Body of pancreas (tissue), 4 donors: ENCODE measurements around the gene IGSF9. TPM values are rescaled to one million over a fixed set of nuclear protein-coding genes. Genes with fewer than 3 reads are reported as not detected.

Experiments
- ATAC-seq: fragments of 150-250 bp; one replicate; pipeline ENCODE4 v1.9.1; 2016
- DNase-seq, 4 donors: peaks; one replicate each; pipeline ENCODE4 v3.0.0-alpha.2; 2019
- H3K27ac ChIP-seq, 4 donors: fragments of 200-600 bp; sonication (generic); 1 replicate in 3 of 4; 2 replicates in 1 of 4; pipeline versions ENCODE4 v1.5.1 to v1.6.1; 2016 to 2019; ENCODE audit warnings: mild to moderate bottlenecking in 1 of 4, mixed read lengths in 1 of 4, moderate library complexity in 1 of 4
- H3K27me3 ChIP-seq, 2 donors: fragments of 200-600 bp; sonication (generic); one replicate each; pipeline ENCODE4 v1.6.0; 2016; ENCODE audit warnings: mild to moderate bottlenecking in 1 of 2
- H3K36me3 ChIP-seq, 2 donors: fragments of 200-600 bp; sonication (generic); replicated peaks in 1 of 2; 2 replicates each; pipeline ENCODE4 v1.5.1; 2016; ENCODE audit warnings: low read depth in 2 of 2; ENCODE audit not compliant: insufficient read depth in 1 of 2
- H3K4me1 ChIP-seq: fragments of 200-600 bp; sonication (generic); one replicate; pipeline ENCODE4 v1.6.0; 2016
- H3K4me3 ChIP-seq, 2 donors: fragments of 200-600 bp; sonication (generic); 1 replicate in 1 of 2; 2 replicates in 1 of 2; pipeline ENCODE4 v1.5.1; 2016 to 2019
- H3K9me3 ChIP-seq, 3 donors: fragments of 200-600 bp; sonication (generic); 1 replicate in 2 of 3; 2 replicates in 1 of 3; pipeline ENCODE4 v1.5.1; 2016
- POLR2A ChIP-seq, 3 donors: fragments of 450-650 bp; IDR thresholded peaks; one replicate each; pipeline ENCODE4 v1.6.1; 2016; ENCODE audit warnings: antibody characterized with exemption in 3 of 3, mild to moderate bottlenecking in 2 of 3
- WGBS, 2 donors: methylation state at CpG; one replicate each; pipeline ENCODE4 v1.1.5; 2017; 5-methylcytosine and 5-hydroxymethylcytosine counted together
- intact Hi-C: fragments of 100-400 bp; cut with DNase I; formaldehyde crosslinking; loops from one replicate; pipeline ENCODE4 v1.15.1; 2023
- total RNA-seq, 2 donors: library from RNA; depleted of rRNA; stranded (reverse); fragments of >200 nt; gene quantifications; one replicate each; pipeline ENCODE4 v1.1.0, GENCODE V29; 2016
- TF ChIP-seq, protein P1 (sequence below), 7 experiments: fragments of 450-650 bp in 4 of 7; fragments of 200-600 bp in 3 of 7; sonication (generic) in 3 of 7; IDR thresholded peaks; one replicate each; pipeline ENCODE4 v1.5.1; 2016 to 2019; ENCODE audit warnings: antibody characterized with exemption in 7 of 7

Gene IGSF9
- total RNA-seq, 2 donors from 2014 or later = 2.3 to 4.9 TPM

DNA sequence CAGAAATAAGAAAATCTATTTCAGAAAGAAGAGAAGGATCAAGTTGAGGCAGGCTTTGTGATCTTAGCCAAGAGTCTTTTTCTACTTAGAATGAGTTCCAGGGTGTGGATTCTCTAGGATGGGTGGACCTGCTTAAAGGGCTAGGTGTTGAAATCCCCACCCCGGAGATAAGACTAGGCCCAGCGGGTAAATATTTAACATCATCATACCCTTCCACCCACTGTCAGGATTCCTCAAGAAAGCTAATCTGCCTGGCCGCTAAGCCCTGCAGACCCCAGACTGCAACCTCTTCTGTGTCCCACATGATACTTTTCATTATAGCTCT is 5.8 kb downstream of the IGSF9 start:
- H3K4me1 ChIP-seq = peaks cover 8% of the 10 kb centered on the region
- no peaks in the 10 kb centered on the region for H3K27me3 ChIP-seq
- ATAC-seq = no peak
- H3K9me3 ChIP-seq = no peaks in the 10 kb centered on the region
- intact Hi-C loops = loop anchor here (5.0 kb wide), 1 partner anchor 148 kb away; no protein-coding TSS in a partner anchor
- no peaks in the 10 kb centered on the region for H3K36me3 ChIP-seq
- 59 to 64% methylated on average over 3 of the region's 3 CpGs for WGBS, 2 donors
- DNase-seq = no peak
- H3K27ac ChIP-seq = no peak overlapping the region
- TF ChIP-seq, protein P1, sequence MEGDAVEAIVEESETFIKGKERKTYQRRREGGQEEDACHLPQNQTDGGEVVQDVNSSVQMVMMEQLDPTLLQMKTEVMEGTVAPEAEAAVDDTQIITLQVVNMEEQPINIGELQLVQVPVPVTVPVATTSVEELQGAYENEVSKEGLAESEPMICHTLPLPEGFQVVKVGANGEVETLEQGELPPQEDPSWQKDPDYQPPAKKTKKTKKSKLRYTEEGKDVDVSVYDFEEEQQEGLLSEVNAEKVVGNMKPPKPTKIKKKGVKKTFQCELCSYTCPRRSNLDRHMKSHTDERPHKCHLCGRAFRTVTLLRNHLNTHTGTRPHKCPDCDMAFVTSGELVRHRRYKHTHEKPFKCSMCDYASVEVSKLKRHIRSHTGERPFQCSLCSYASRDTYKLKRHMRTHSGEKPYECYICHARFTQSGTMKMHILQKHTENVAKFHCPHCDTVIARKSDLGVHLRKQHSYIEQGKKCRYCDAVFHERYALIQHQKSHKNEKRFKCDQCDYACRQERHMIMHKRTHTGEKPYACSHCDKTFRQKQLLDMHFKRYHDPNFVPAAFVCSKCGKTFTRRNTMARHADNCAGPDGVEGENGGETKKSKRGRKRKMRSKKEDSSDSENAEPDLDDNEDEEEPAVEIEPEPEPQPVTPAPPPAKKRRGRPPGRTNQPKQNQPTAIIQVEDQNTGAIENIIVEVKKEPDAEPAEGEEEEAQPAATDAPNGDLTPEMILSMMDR (IDR thresholded peaks at IDR 0.05) = no peak
- no peak for TF ChIP-seq POLR2A (IDR thresholded peaks at IDR 0.05)
- H3K4me3 ChIP-seq = no peak overlapping the region

DNA sequence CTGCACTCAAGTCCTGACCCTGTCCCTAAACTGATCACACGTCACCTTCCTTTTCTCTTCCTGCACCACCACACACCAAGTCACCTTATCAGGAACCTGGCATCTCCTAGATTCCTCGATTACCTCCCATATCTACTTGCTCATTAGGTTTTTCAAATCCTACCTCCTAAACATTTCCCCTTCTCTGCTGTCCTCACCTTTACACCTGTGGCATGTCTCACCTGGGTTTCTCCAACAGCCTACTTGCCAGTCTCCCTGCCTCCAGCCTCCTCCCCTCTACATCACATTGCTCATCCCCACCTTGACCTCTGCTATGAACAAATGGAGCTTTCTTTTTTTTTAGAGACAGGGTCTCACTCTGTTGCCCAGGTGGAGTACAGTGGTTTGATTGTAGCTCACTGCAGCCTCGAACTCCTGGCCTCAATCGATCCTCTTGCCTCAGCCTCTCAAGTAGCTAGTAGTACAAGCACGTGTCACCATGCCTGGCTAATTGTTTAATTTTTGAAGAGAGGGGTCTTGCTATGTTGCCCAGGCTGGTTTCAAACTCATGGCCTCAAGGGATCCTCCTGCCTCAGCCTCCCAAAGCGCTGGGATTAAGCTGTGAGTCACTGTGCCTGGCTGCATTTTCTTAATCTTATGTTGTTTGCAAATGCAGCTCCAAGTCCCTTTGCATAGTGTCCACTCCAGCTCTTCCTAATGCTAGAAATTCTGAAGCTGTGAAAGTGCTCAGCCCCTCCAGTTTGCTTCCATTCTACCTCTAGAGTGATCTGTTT is 6.3 kb downstream of the IGSF9 start:
- no peak for DNase-seq
- no peak for ATAC-seq
- no peaks in the 10 kb centered on the region for H3K36me3 ChIP-seq
- peaks cover 8% of the 10 kb centered on the region for H3K4me1 ChIP-seq
- 68 to 82% methylated on average over 6 of the region's 6 CpGs for WGBS, 2 donors
- H3K4me3 ChIP-seq = no peak overlapping the region
- no peak overlapping the region for H3K27ac ChIP-seq
- intact Hi-C loops = no loop called here
- no peaks in the 10 kb centered on the region for H3K27me3 ChIP-seq
- H3K9me3 ChIP-seq = no peaks in the 10 kb centered on the region
- no peak for TF ChIP-seq POLR2A (IDR thresholded peaks at IDR 0.05)
- TF ChIP-seq, protein P1 (IDR thresholded peaks at IDR 0.05) = no peak

DNA sequence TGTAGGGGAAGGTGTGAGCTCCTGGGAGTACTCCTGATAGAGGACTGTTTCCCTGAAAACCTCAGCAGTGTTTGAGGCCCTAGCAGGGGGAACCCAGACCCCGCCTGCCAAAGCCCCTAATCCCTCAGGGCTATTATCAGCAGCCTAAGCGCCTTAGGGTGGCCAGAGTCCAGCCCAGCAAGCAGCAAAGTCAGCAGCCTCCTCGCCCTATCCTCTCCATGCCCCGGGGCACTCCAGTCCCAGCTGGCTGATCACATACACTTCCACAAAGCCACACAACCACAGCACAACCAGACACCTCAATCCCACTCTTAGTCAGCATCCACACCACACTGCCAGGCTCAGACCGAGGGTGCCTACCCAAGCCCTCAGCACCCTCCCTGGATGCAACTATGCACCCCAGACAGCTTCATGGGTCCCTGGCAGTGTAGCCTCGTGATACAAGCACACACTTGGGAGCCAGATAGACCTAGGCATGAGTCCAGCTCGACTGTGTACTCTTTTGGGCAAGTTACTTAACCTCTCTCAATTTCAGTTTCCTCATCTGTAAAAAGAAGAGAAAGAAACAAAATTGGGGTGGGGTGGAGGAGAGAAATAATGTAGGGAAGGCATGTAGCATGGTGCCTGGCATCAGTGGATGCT is 7.1 kb downstream of the IGSF9 start:
- H3K4me1 ChIP-seq = peaks cover 8% of the 10 kb centered on the region
- no peak overlapping the region for H3K27ac ChIP-seq
- H3K27me3 ChIP-seq = no peaks in the 10 kb centered on the region
- H3K9me3 ChIP-seq = no peaks in the 10 kb centered on the region
- TF ChIP-seq POLR2A (IDR thresholded peaks at IDR 0.05) = no peak
- TF ChIP-seq, protein P1 (IDR thresholded peaks at IDR 0.05) = no peak
- intact Hi-C loops = no loop called here
- no peak for DNase-seq
- 37 to 55% methylated on average over 3 to 7 of the region's 7 CpGs for WGBS, 2 donors
- ATAC-seq = no peak
- no peaks in the 10 kb centered on the region for H3K36me3 ChIP-seq
- no peak overlapping the region for H3K4me3 ChIP-seq

DNA sequence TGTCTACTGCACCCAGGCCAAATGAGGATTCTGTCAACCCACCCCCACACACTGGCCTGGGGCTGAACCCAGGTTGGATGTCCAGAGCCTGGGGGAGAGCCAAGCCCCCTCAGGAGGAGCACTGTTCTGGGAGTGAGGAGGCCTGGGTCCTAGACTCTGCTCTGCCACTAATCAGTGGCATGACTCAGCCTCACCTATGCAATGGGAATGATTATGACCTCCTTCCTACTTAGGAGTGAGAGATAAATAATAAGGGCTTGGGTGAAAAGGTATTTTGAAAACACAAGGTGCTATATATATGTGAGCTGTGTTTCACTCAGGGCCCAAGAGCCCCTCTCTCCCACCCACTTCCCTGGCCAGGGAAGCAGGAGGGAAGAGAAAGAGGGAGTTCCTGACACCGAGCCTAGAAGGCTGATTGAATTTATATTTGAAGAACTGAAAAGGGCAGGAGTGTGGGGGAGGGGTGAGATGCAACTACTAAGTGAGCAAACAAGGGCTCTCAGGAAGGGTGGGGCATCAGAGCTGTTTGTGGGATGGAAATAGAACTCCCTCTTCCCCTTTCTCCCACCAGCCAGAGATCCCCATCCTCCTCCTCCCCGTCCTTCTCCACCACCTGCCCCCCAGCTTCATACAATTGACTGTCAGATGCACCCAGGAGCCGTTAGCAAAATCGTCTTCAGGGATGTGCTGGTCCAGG is 8.2 kb downstream of the IGSF9 start:
- Histone ChIP-seq H3K36me3 (no peaks in the 10 kb centered on the region), H3K9me3 (no peaks in the 10 kb centered on the region), H3K4me1 (peaks cover 8% of the 10 kb centered on the region), H3K4me3 (no peak overlapping the region), H3K27me3 (no peaks in the 10 kb centered on the region), H3K27ac (no peak overlapping the region)
- whole genome bisulfite sequencing, 2 donors = 42 to 55% methylated on average over 4 of the region's 4 CpGs
- DNase-seq (no peak), ATAC-seq (no peak)
- no peak for TF ChIP-seq POLR2A (IDR thresholded peaks at IDR 0.05)
- TF ChIP-seq, protein P1 (IDR thresholded peaks at IDR 0.05) = no peak
- intact Hi-C loops = no loop called here
